Suprapubic skin (tissue), 4 donors: Measurements from ENCODE around the gene PLCXD3.

Experiments
- CTCF ChIP-seq, 2 donors: fragments of 200-600 bp in 1 of 2; fragments of 450-650 bp in 1 of 2; sonication (generic) in 1 of 2; IDR thresholded peaks; one replicate each; pipeline ENCODE4 v1.5.1; 2016 to 2019; ENCODE audit warnings: antibody characterized with exemption in 2 of 2, mild to moderate bottlenecking in 1 of 2, moderate library complexity in 1 of 2
- EP300 ChIP-seq: sonication (generic); formaldehyde crosslinking; IDR thresholded peaks from one replicate; pipeline ENCODE4 v1.6.1; 2017; ENCODE audit warnings: antibody characterized with exemption
- POLR2AphosphoS5 ChIP-seq, 3 donors: sonication (generic); formaldehyde crosslinking; IDR thresholded peaks; one replicate each; pipeline ENCODE4 v1.6.1; 2017; ENCODE audit warnings: antibody characterized with exemption in 3 of 3

GRCh38 chr5:41290810-41291209, 219.6 kb downstream of the PLCXD3 start:
- no peak for TF ChIP-seq EP300
- TF ChIP-seq CTCF (IDR thresholded peaks at IDR 0.05), result no peak
- no peak for TF ChIP-seq POLR2AphosphoS5 (IDR thresholded peaks at IDR 0.05)
